AG10803 (cell line): ENCODE data around the gene NOS1AP.

Source experiments
- DNase-seq: peaks from one replicate; pipeline ENCODE4 v3.0.0; 2010; ENCODE audit warnings: low read depth
- H3K4me3 ChIP-seq: 2 replicates; pipeline ENCODE4 v1.5.1; 2011; ENCODE audit warnings: mild to moderate bottlenecking, low read length, control low read depth
- CTCF ChIP-seq: conservative IDR thresholded peaks from 2 replicates; pipeline ENCODE4 v1.5.1; 2011; ENCODE audit warnings: mild to moderate bottlenecking, low read length, control low read depth, inconsistent platforms

The NOS1AP gene

GRCh38 chr1:162236618-162237017 is 167.1 kb downstream of the NOS1AP start:
- no peak for TF ChIP-seq CTCF
- DNase-seq: no peak
- no peak overlapping the region for H3K4me3 ChIP-seq

- TF ChIP-seq CTCF: no peak
Observed at GRCh38 chr1:162240577-162240976, 171.1 kb downstream of the NOS1AP start.

GRCh38 chr1:162242804-162243203 is 173.3 kb downstream of the NOS1AP start:
- TF ChIP-seq CTCF: no peak
- H3K4me3 ChIP-seq: no peak overlapping the region
- no peak for DNase-seq

More at GRCh38 chr1:162240577-162240976, 171.1 kb downstream of the NOS1AP start:
- no peak overlapping the region for H3K4me3 ChIP-seq
- DNase-seq: no peak

GRCh38 chr1:162248854-162249535 is 179.5 kb downstream of the NOS1AP start:
- no peak overlapping the region for H3K4me3 ChIP-seq
- DNase-seq: no peak
- TF ChIP-seq CTCF: no peak

- no peak for DNase-seq
- TF ChIP-seq CTCF: no peak
- no peak overlapping the region for H3K4me3 ChIP-seq
Observed at GRCh38 chr1:162250004-162250730, 180.7 kb downstream of the NOS1AP start.

GRCh38 chr1:162251102-162251501 is 181.6 kb downstream of the NOS1AP start:
- TF ChIP-seq CTCF: no peak
- no peak for DNase-seq
- no peak overlapping the region for H3K4me3 ChIP-seq

GRCh38 chr1:162252214-162252613 is 182.7 kb downstream of the NOS1AP start:
- H3K4me3 ChIP-seq: no peak overlapping the region
- TF ChIP-seq CTCF: no peak
- DNase-seq: no peak
